Activated CD4-positive, alpha-beta T cell treated with anti-CD3 and anti-CD28 coated beads, Interleukin-2, amount 10 ng/mL, durations not matched to agents 7 days and 5 days (primary cell): ENCODE results near the gene COX7B. TPM values are rescaled to one million over a fixed set of nuclear protein-coding genes. Genes with fewer than 3 reads are reported as not detected.
A peak's percentile ranks its signal among the peaks of the same experiment; 100 is the strongest.

Source experiments
- CTCF ChIA-PET: fragments of 350-600 bp; sonication (Branson Sonifier 250); formaldehyde crosslinking; loops from one replicate; lab custom pipeline; 2021; ENCODE audit warnings: antibody characterized with exemption; lab: Charles Lee
- POLR2A ChIA-PET: fragments of 350-600 bp; sonication (Branson Sonifier 250); formaldehyde crosslinking; loops from one replicate; lab custom pipeline; 2021; ENCODE audit warnings: antibody characterized with exemption; lab: Charles Lee
- DNase-seq: peaks from one replicate; pipeline ENCODE4 v3.0.0-alpha.2; 2020
- H3K27ac Mint-ChIP-seq: one replicate; pipeline ENCODE4 v1.8.0; 2021; ENCODE audit warnings: mild to moderate bottlenecking, moderate library complexity, mixed read lengths
- H3K27me3 Mint-ChIP-seq: one replicate; pipeline ENCODE4 v1.8.0; 2021; ENCODE audit warnings: mixed read lengths
- H3K36me3 Mint-ChIP-seq: one replicate; pipeline ENCODE4 v1.8.0; 2021; ENCODE audit warnings: low read depth, mixed read lengths
- H3K4me1 Mint-ChIP-seq: one replicate; pipeline ENCODE4 v1.8.0; 2021; ENCODE audit warnings: mixed read lengths
- H3K4me3 Mint-ChIP-seq: one replicate; pipeline ENCODE4 v1.8.0; 2021; ENCODE audit warnings: mild to moderate bottlenecking, moderate library complexity, mixed read lengths
- H3K9me3 Mint-ChIP-seq: one replicate; pipeline ENCODE4 v1.8.0; 2021; ENCODE audit warnings: mixed read lengths
- total RNA-seq, 2 experiments: library from RNA; stranded (reverse); gene quantifications; one replicate each; pipeline ENCODE4 v1.2.3, GENCODE V29; 2021

COX7B gene
- total RNA-seq, 2 experiments from 2014 or later, result 244 to 298 TPM

- Mint-ChIP-seq H3K27me3 (no peaks in the 10 kb centered on the region), H3K4me3 (no peak overlapping the region), H3K36me3 (peaks cover 6% of the 10 kb centered on the region), H3K4me1 (peaks cover 12% of the 10 kb centered on the region), H3K27ac (no peak overlapping the region), H3K9me3 (peaks cover 2% of the 10 kb centered on the region)
- DNase-seq, result no peak
- CTCF ChIA-PET, result no interaction called here
- POLR2A ChIA-PET, result no interaction called here
Observed at GRCh38 chrX:77952173-77952572, 52.9 kb downstream of the COX7B start.

GRCh38 chrX:77953302-77953701, 54.0 kb downstream of the COX7B start:
- H3K27me3 Mint-ChIP-seq, result no peaks in the 10 kb centered on the region
- ChIA-PET POLR2A (no interaction called here), CTCF (no interaction called here)
- H3K4me3 Mint-ChIP-seq, result no peak overlapping the region
- peaks cover 22% of the 10 kb centered on the region for H3K4me1 Mint-ChIP-seq
- no peak for DNase-seq
- peaks cover 3% of the 10 kb centered on the region for H3K9me3 Mint-ChIP-seq
- H3K27ac Mint-ChIP-seq, result peak overlapping the region; percentile 50
- H3K36me3 Mint-ChIP-seq, result peaks cover 13% of the 10 kb centered on the region

- DNase-seq, result no peak
- Mint-ChIP-seq H3K36me3 (peaks cover 15% of the 10 kb centered on the region), H3K27me3 (no peaks in the 10 kb centered on the region), H3K27ac (no peak overlapping the region), H3K4me3 (no peak overlapping the region), H3K9me3 (peaks cover 3% of the 10 kb centered on the region), H3K4me1 (peaks cover 23% of the 10 kb centered on the region)
- CTCF ChIA-PET, result no interaction called here
- POLR2A ChIA-PET, result no interaction called here
Observed at GRCh38 chrX:77953708-77954107, 54.4 kb downstream of the COX7B start.

Other genes with a start within 250 kb of the COX7B start
- 10 to 100 TPM; 66.4 to 70.9 TPM for gene ATRX, start 113.3 kb upstream of the COX7B start, total RNA-seq
- 10 to 100 TPM; 51.4 to 51.7 TPM for gene MAGT1, start 4.0 kb upstream of the COX7B start, total RNA-seq
- gene ATP7A, start 11.2 kb downstream of the COX7B start, total RNA-seq, result 10 to 100 TPM; 11.9 to 13.3 TPM
- gene PGAM4, start 70.2 kb downstream of the COX7B start, total RNA-seq, result not detected
- 100 to 1,000 TPM; 682 to 705 TPM for gene PGK1, start 204.8 kb downstream of the COX7B start, total RNA-seq
- 10 to 100 TPM; 24.0 to 25.6 TPM for gene TAF9B, start 240.2 kb downstream of the COX7B start, total RNA-seq